DND-41 (cell line): Measurements from ENCODE around the gene CFAP251.
"Not testable (repeated sequence)": the region's sequence is repeated elsewhere in the genome, so short reads cannot be mapped to it uniquely, and the experiment has no call there.

Source experiments
- EZH2 ChIP-seq: IDR thresholded peaks from 3 replicates; pipeline ENCODE4 v1.6.1; 2012; ENCODE audit warnings: borderline replicate concordance, low read depth, mild to moderate bottlenecking, moderate library complexity, low read length, inconsistent platforms; ENCODE audit not compliant: severe bottlenecking
- TF ChIP-seq, protein P1 (sequence below): IDR thresholded peaks from 2 replicates; pipeline ENCODE4 v1.5.1; 2012; ENCODE audit warnings: borderline replicate concordance, low read length, moderate library complexity, mild to moderate bottlenecking; ENCODE audit not compliant: poor library complexity, severe bottlenecking; ENCODE audit errors: extremely low read depth

DNA sequence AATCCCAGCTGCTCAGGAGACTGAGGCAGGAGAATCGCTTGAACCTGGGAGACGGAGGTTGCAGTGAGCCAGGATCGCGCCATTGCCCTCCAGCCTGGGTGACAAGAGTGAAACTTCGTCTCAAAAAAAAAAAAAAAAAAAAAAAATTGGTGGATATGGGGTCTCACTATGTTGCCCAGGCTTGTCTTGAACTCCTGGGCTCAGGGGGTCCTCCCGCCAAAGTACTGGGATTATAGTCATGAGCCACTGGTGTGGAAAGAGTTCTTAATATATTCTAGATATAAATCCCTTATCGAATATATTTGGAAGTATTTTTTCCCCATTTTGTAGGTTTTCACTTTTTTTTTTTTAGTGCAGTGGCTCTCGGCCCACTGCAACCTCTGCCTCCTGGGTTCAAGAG, 49.2 kb upstream of the CFAP251 start:
- TF ChIP-seq, protein P1, sequence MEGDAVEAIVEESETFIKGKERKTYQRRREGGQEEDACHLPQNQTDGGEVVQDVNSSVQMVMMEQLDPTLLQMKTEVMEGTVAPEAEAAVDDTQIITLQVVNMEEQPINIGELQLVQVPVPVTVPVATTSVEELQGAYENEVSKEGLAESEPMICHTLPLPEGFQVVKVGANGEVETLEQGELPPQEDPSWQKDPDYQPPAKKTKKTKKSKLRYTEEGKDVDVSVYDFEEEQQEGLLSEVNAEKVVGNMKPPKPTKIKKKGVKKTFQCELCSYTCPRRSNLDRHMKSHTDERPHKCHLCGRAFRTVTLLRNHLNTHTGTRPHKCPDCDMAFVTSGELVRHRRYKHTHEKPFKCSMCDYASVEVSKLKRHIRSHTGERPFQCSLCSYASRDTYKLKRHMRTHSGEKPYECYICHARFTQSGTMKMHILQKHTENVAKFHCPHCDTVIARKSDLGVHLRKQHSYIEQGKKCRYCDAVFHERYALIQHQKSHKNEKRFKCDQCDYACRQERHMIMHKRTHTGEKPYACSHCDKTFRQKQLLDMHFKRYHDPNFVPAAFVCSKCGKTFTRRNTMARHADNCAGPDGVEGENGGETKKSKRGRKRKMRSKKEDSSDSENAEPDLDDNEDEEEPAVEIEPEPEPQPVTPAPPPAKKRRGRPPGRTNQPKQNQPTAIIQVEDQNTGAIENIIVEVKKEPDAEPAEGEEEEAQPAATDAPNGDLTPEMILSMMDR: not testable (repeated sequence)
- not testable (repeated sequence) for TF ChIP-seq EZH2
